ENCODE data around the gene FAM110C.
"Not testable (repeated sequence)": the region's sequence is repeated elsewhere in the genome, so short reads cannot be mapped to it uniquely, and the experiment has no call there.

Gene FAM110C

GRCh38 chr2:46471-47345, at the start of gene FAM110C:
TSS of gene FAM110C (minus strand) at chr2:46505. CDS start at chr2:46385, 120 bp downstream.
- peak; percentile 70 for DNase-seq

- no peak for DNase-seq
Observed at GRCh38 chr2:92326-92725, 46.0 kb upstream of the FAM110C start.

GRCh38 chr2:90645-91312, 44.5 kb upstream of the FAM110C start:
- DNase-seq = no peak

- no peak for DNase-seq
Observed at GRCh38 chr2:85761-86160, 39.5 kb upstream of the FAM110C start.

- no peak for DNase-seq
Observed at GRCh38 chr2:84121-84520, 37.8 kb upstream of the FAM110C start.

- no peak for DNase-seq
Observed at GRCh38 chr2:80971-81736, 34.8 kb upstream of the FAM110C start.

GRCh38 chr2:80378-80777, 34.1 kb upstream of the FAM110C start:
- no peak for DNase-seq

- DNase-seq = no peak
Observed at GRCh38 chr2:71309-72035, 25.2 kb upstream of the FAM110C start.

- DNase-seq = no peak
Observed at GRCh38 chr2:69366-70344, 23.4 kb upstream of the FAM110C start.

GRCh38 chr2:68637-69036, 22.3 kb upstream of the FAM110C start:
- not testable (repeated sequence) for DNase-seq

GRCh38 chr2:66853-67252, 20.5 kb upstream of the FAM110C start:
- DNase-seq = no peak

GRCh38 chr2:65121-65520, 18.8 kb upstream of the FAM110C start:
- DNase-seq = no peak

- DNase-seq = no peak
Observed at GRCh38 chr2:55587-56448, 9.5 kb upstream of the FAM110C start.

GRCh38 chr2:51613-52012, 5.3 kb upstream of the FAM110C start:
- no peak for DNase-seq

- DNase-seq = no peak
Observed at GRCh38 chr2:47737-48136, 1.4 kb upstream of the FAM110C start.

GRCh38 chr2:47346-47725, 1.0 kb upstream of the FAM110C start:
- peak; percentile 10 for DNase-seq

GRCh38 chr2:46131-46470, 204 bp downstream of the FAM110C start:
- peak; percentile 41 for DNase-seq

GRCh38 chr2:45342-46130, 769 bp downstream of the FAM110C start:
- peak; percentile 38 for DNase-seq

- no peak for DNase-seq
Observed at GRCh38 chr2:44748-45341, 1.5 kb downstream of the FAM110C start.

All from eye (tissue), 1 donor.